CD14-positive monocyte (primary cell): Measurements from ENCODE around the gene ARIH2. TPM values are rescaled to one million over a fixed set of nuclear protein-coding genes. Genes with fewer than 3 reads are reported as not detected.

Source experiments
- DNase-seq, 3 donors: peaks; one replicate each; pipeline ENCODE4 v3.0.0-alpha.2; 2011 to 2022
- H2AFZ ChIP-seq: 2 replicates; pipeline ENCODE4 v1.6.0; 2012; ENCODE audit warnings: mild to moderate bottlenecking, low read depth, low read length, inconsistent platforms; ENCODE audit not compliant: insufficient read depth, poor library complexity, severe bottlenecking
- H3K27ac ChIP-seq, 2 donors: 1 replicate in 1 of 2; 2 replicates in 1 of 2; pipeline ENCODE4 v1.5.1; 2012 to 2013; ENCODE audit warnings: low read length in 2 of 2, control low read depth in 1 of 2, inconsistent platforms in 1 of 2, low read depth in 1 of 2, mild to moderate bottlenecking in 1 of 2
- H3K27me3 ChIP-seq, 2 donors: one replicate each; pipeline versions ENCODE4 v1.6.0 to v1.6.1; 2011 to 2013; ENCODE audit warnings: low read length in 2 of 2; ENCODE audit not compliant: control insufficient read depth in 2 of 2, insufficient read depth in 2 of 2
- H3K36me3 ChIP-seq, 2 donors: replicated peaks in 1 of 2; 1 replicate in 1 of 2; 2 replicates in 1 of 2; pipeline versions ENCODE4 v1.5.1 to v1.6.1; 2012 to 2013; ENCODE audit warnings: low read length in 2 of 2, control low read depth in 1 of 2, inconsistent platforms in 1 of 2, mild to moderate bottlenecking in 1 of 2; ENCODE audit not compliant: insufficient read depth in 2 of 2, control insufficient read depth in 1 of 2
- H3K4me1 ChIP-seq, 2 donors: 1 replicate in 1 of 2; 2 replicates in 1 of 2; pipeline versions ENCODE4 v1.5.1 to v1.6.1; 2012 to 2013; ENCODE audit warnings: low read length in 2 of 2, control low read depth in 1 of 2, inconsistent platforms in 1 of 2, mild to moderate bottlenecking in 1 of 2, moderate library complexity in 1 of 2; ENCODE audit not compliant: insufficient read depth in 2 of 2, control insufficient read depth in 1 of 2
- H3K4me2 ChIP-seq: replicated peaks from 2 replicates; pipeline ENCODE3; 2012; ENCODE audit warnings: low read length, moderate library complexity, mild to moderate bottlenecking; ENCODE audit not compliant: poor library complexity, severe bottlenecking; ENCODE audit errors: extremely low read depth
- H3K4me3 ChIP-seq, 3 experiments: fragments of 200-600 bp in 1 of 3; sonication (generic) in 1 of 3; replicated peaks in 1 of 3; 1 replicate in 2 of 3; 2 replicates in 1 of 3; pipeline ENCODE4 v1.5.1; 2011 to 2013; ENCODE audit warnings: low read length in 3 of 3, mild to moderate bottlenecking in 3 of 3, control low read depth in 2 of 3, low read depth in 2 of 3, inconsistent platforms in 1 of 3, moderate library complexity in 1 of 3
- H3K79me2 ChIP-seq: 2 replicates; pipeline ENCODE4 v1.6.0; 2012; ENCODE audit warnings: mild to moderate bottlenecking, control low read depth, inconsistent platforms, low read length, moderate library complexity; ENCODE audit not compliant: insufficient read depth
- H3K9ac ChIP-seq: 2 replicates; pipeline ENCODE4 v1.6.0; 2017; ENCODE audit warnings: low read length, mild to moderate bottlenecking; ENCODE audit not compliant: insufficient read depth, poor library complexity, severe bottlenecking
- H3K9me3 ChIP-seq, 2 donors: replicated peaks in 1 of 2; 1 replicate in 1 of 2; 2 replicates in 1 of 2; pipeline versions ENCODE4 v1.5.1 to v1.6.1; 2012 to 2013; ENCODE audit warnings: low read length in 2 of 2, control low read depth in 1 of 2; ENCODE audit not compliant: control insufficient read depth in 1 of 2, insufficient read depth in 1 of 2
- H4K20me1 ChIP-seq: 2 replicates; pipeline ENCODE4 v1.6.0; 2012; ENCODE audit warnings: mild to moderate bottlenecking, low read length, control low read depth, moderate library complexity; ENCODE audit not compliant: insufficient read depth
- H3K27ac Mint-ChIP-seq, 7 donors: one replicate each; pipeline ENCODE4 v1.8.0; 2020; ENCODE audit warnings: mild to moderate bottlenecking in 7 of 7, mixed read lengths in 7 of 7, moderate library complexity in 6 of 7, inconsistent platforms in 2 of 7
- H3K27me3 Mint-ChIP-seq, 3 donors: one replicate each; pipeline ENCODE4 v1.8.0; 2021 to 2022; ENCODE audit warnings: low read depth in 3 of 3, mild to moderate bottlenecking in 3 of 3, mixed read lengths in 3 of 3, moderate library complexity in 3 of 3, inconsistent platforms in 1 of 3
- H3K36me3 Mint-ChIP-seq, 2 donors: one replicate each; pipeline ENCODE4 v1.8.0; 2020; ENCODE audit warnings: mixed read lengths in 2 of 2, inconsistent platforms in 1 of 2, mild to moderate bottlenecking in 1 of 2
- H3K4me1 Mint-ChIP-seq: one replicate; pipeline ENCODE4 v1.8.0; 2020; ENCODE audit warnings: mild to moderate bottlenecking, mixed read lengths
- H3K4me3 Mint-ChIP-seq, 2 donors: one replicate each; pipeline ENCODE4 v1.8.0; 2020; ENCODE audit warnings: mild to moderate bottlenecking in 2 of 2, mixed read lengths in 2 of 2, moderate library complexity in 1 of 2
- H3K9me3 Mint-ChIP-seq, 7 donors: one replicate each; pipeline ENCODE4 v1.8.0; 2020 to 2022; ENCODE audit warnings: mixed read lengths in 7 of 7, mild to moderate bottlenecking in 6 of 7, moderate library complexity in 6 of 7, inconsistent platforms in 2 of 7
- CTCF ChIP-seq: fragments of 200-600 bp; IDR thresholded peaks from one replicate; pipeline ENCODE4 v1.8.0; 2022; ENCODE audit warnings: antibody characterized with exemption, mild to moderate bottlenecking
- WGBS: methylation state at CpG from one replicate; pipeline ENCODE4 v1.1.5; 2013; ENCODE audit warnings: missing lambda C conversion rate; ENCODE audit not compliant: insufficient coverage; 5-methylcytosine and 5-hydroxymethylcytosine counted together
- intact Hi-C, 2 donors: fragments of 100-400 bp; cut with micrococcal nuclease; formaldehyde crosslinking; loops; one replicate each; pipeline versions ENCODE4 v1.15.0 to v1.15.1; 2023
- polyA plus RNA-seq, 3 donors: library from polyadenylated mRNA; depleted of rRNA in 1 of 3; unstranded in 2 of 3; stranded (reverse) in 1 of 3; fragments of 300-500 nt in 2 of 3; fragments of >200 nt in 1 of 3; fragmentation: Illumina TruSeq in 2 of 3; gene quantifications; 1 replicate in 2 of 3; 2 replicates in 1 of 3; pipeline ENCODE4 v1.2.3, GENCODE V29; 2012 to 2021

Gene ARIH2
- polyA plus RNA-seq, 3 donors = 68.2 to 94.8 (median 72.2) TPM

GRCh38 chr3:49028673-49029562 lies 110.3 kb downstream of the ARIH2 start, which contains the start of gene IMPDH2:
Gene IMPDH2 (minus strand): TSS chr3:49029398. CDS start chr3:49029350, 48 bp downstream.
- Mint-ChIP-seq H3K36me3 (peaks cover 59 to 63% of the 10 kb centered on the region in 2 donors), H3K27me3 (no peaks in the 10 kb centered on the region), H3K27ac (peak within 1 kb of the TSS; percentile 88 to 98 (median 97)), H3K9me3 (no peaks in the 10 kb centered on the region), H3K4me3 (peak within 1 kb of the TSS; percentile 79 to 91), H3K4me1 (peaks cover 25% of the 10 kb centered on the region)
- H4K20me1 ChIP-seq = no peaks in the 10 kb centered on the region
- peak within 1 kb of the TSS; percentile 75 for H3K9ac ChIP-seq
- peak within 1 kb of the TSS; percentile 57 to 76 (median 62) for H3K4me3 ChIP-seq
- DNase-seq = peak; percentile 95 to 97 (median 96)
- H3K36me3 ChIP-seq = peaks cover 61 to 68% of the 10 kb centered on the region in 2 donors
- H2AFZ ChIP-seq = peak within 1 kb of the TSS; percentile 73
- peak; percentile 8 for TF ChIP-seq CTCF
- H3K27me3 ChIP-seq = no peaks in the 10 kb centered on the region
- peaks cover 29% of the 10 kb centered on the region for H3K79me2 ChIP-seq
- intact Hi-C loops = loop anchor here in 1 of 2 donors (1.0 kb wide), 1 partner anchor 8 kb away; no protein-coding TSS in a partner anchor
- H3K4me1 ChIP-seq = peaks cover 14 to 20% of the 10 kb centered on the region in 2 donors
- WGBS = under 1% methylated on average over 50 of the region's 55 CpGs
- peak within 1 kb of the TSS; percentile 78 for H3K4me2 ChIP-seq
- H3K9me3 ChIP-seq = no peaks in the 10 kb centered on the region
- peak within 1 kb of the TSS; percentile 77 to 92 for H3K27ac ChIP-seq

- no peaks in the 10 kb centered on the region for H4K20me1 ChIP-seq
These were observed 110.9 kb downstream of the ARIH2 start for GRCh38 chr3:49029563-49029884.

More at GRCh38 chr3:49029563-49029884, 110.9 kb downstream of the ARIH2 start:
- intact Hi-C loops = loop anchor here in 1 of 2 donors (1.0 kb wide), 1 partner anchor 8 kb away; no protein-coding TSS in a partner anchor
- no peaks in the 10 kb centered on the region for H3K27me3 ChIP-seq
- TF ChIP-seq CTCF = no peak
- Mint-ChIP-seq H3K4me1 (peaks cover 25% of the 10 kb centered on the region), H3K4me3 (peak overlapping the region; percentile 79 to 88), H3K9me3 (no peaks in the 10 kb centered on the region), H3K27ac (peak overlapping the region; percentile 88 to 98 (median 97)), H3K36me3 (peaks cover 57 to 63% of the 10 kb centered on the region in 2 donors), H3K27me3 (no peaks in the 10 kb centered on the region)
- peak overlapping the region; percentile 77 to 92 for H3K27ac ChIP-seq
- peak overlapping the region in 1 of 3 experiments; percentile 76 for H3K4me3 ChIP-seq
- H2AFZ ChIP-seq = peak overlapping the region; percentile 73
- peaks cover 58 to 67% of the 10 kb centered on the region in 2 donors for H3K36me3 ChIP-seq
- peaks cover 14 to 20% of the 10 kb centered on the region in 2 donors for H3K4me1 ChIP-seq
- peaks cover 23% of the 10 kb centered on the region for H3K79me2 ChIP-seq
- no peaks in the 10 kb centered on the region for H3K9me3 ChIP-seq
- WGBS = 0% methylated on average over 1 of the region's 7 CpGs
- DNase-seq = no peak
- peak overlapping the region; percentile 75 for H3K9ac ChIP-seq
- H3K4me2 ChIP-seq = peak overlapping the region; percentile 78
